H1 (cell line): ENCODE measurements around the gene ANK2. TPM values are rescaled to one million over a fixed set of nuclear protein-coding genes. Genes with fewer than 3 reads are reported as not detected.

Experiments used
- CBX5 ChIP-seq: fragments of 300-800, 300-1000 bp; sonication (generic); IDR thresholded peaks from 2 replicates; pipeline ENCODE4 v1.7.1; 2016; ENCODE audit warnings: antibody characterized with exemption, low read length, low read depth
- CHD7 ChIP-seq: fragments of 300-600 bp; sonication (generic); IDR thresholded peaks from 2 replicates; pipeline ENCODE4 v1.7.1; 2012; ENCODE audit warnings: low read length, moderate library complexity, mild to moderate bottlenecking, inconsistent platforms; ENCODE audit not compliant: insufficient replicate concordance
- SRF ChIP-seq: IDR thresholded peaks from 2 replicates; pipeline ENCODE4 v1.6.1; 2011; ENCODE audit warnings: mild to moderate bottlenecking, low read depth, low read length, moderate library complexity
- SUZ12 ChIP-seq: fragments of 200-600 bp; sonication (generic); IDR thresholded peaks from 2 replicates; pipeline ENCODE4 v1.6.1; 2012; ENCODE audit warnings: mild to moderate bottlenecking, inconsistent platforms, low read length, moderate library complexity, mixed read lengths
- polyA plus RNA-seq, 7 experiments: library from polyadenylated mRNA; depleted of rRNA in 3 of 7; stranded (reverse) in 5 of 7; unstranded in 2 of 7; fragments of >200 nt in 5 of 7; fragments of 200-250 nt in 2 of 7; gene quantifications; 1 replicate in 5 of 7; 2 replicates in 1 of 7; 4 replicates in 1 of 7; pipeline versions ENCODE4 v1.2.1 to v1.2.3, GENCODE V29; 2011 to 2013; ENCODE audit warnings: missing spikeins in 2 of 7, mixed read lengths in 2 of 7
- total RNA-seq: library from RNA; stranded (reverse); fragmentation: NEBNext Ultra II Directional; extraction: Animal tissue kit (Norgen Biotek cat#: 25700); gene quantifications from 2 replicates; pipeline ENCODE4 v1.2.1, GENCODE V29; 2021

ANK2 gene
- total and polyA plus RNA-seq, 2 of the 8 experiments (the other 6 are each of a cell fraction or from before 2014, with no cell fraction given): 14.2 to 35.1 TPM

GRCh38 chr4:113173793-113174264, 124.4 kb downstream of the ANK2 start (continued):
- TF ChIP-seq CHD7 (no peak), SRF (no peak), SUZ12 (no peak), CBX5 (no peak)
- TF ChIP-seq, all 59 proteins: peak for 0
